MV-4-11 (cell line): ENCODE results near the gene SHFL.

ENCODE experiments used
- DNase-seq: peaks from one replicate; lab custom pipeline; 2025; lab: John Stamatoyannopoulos, UW

SHFL gene

GRCh38 chr19:10087296-10088061 is 1.4 kb downstream of the SHFL start:
- no peak for DNase-seq

- no peak for DNase-seq
These were observed 2.9 kb downstream of the SHFL start for GRCh38 chr19:10088949-10089554.

GRCh38 chr19:10089801-10090375 is 3.8 kb downstream of the SHFL start:
- DNase-seq, result no peak

- no peak for DNase-seq
These were observed 5.2 kb downstream of the SHFL start for GRCh38 chr19:10091370-10091687.

GRCh38 chr19:10091895-10092641 is 6.0 kb downstream of the SHFL start:
- DNase-seq, result no peak

- DNase-seq, result no peak
These were observed 6.7 kb downstream of the SHFL start for GRCh38 chr19:10092648-10093294.

- no peak for DNase-seq
These were observed 7.4 kb downstream of the SHFL start for GRCh38 chr19:10093295-10094186.

- no peak for DNase-seq
These were observed 9.5 kb downstream of the SHFL start for GRCh38 chr19:10095622-10095947.

GRCh38 chr19:10095948-10096614 is 10.0 kb downstream of the SHFL start:
- peak; percentile 92 for DNase-seq

- DNase-seq, result no peak
These were observed 10.5 kb downstream of the SHFL start for GRCh38 chr19:10096615-10096963.

GRCh38 chr19:10100163-10100785 is 14.2 kb downstream of the SHFL start:
- no peak for DNase-seq

- DNase-seq, result peak; percentile 70
These were observed 16.7 kb downstream of the SHFL start for GRCh38 chr19:10102787-10103236.

- no peak for DNase-seq
These were observed 18.0 kb downstream of the SHFL start for GRCh38 chr19:10104130-10104513.

GRCh38 chr19:10104665-10105508 is 18.8 kb downstream of the SHFL start:
- no peak for DNase-seq

- peak; percentile 66 for DNase-seq
These were observed 19.5 kb downstream of the SHFL start for GRCh38 chr19:10105509-10106099.

GRCh38 chr19:10106100-10106936 is 20.2 kb downstream of the SHFL start, which contains the start of gene PPAN:
TSS of gene PPAN (plus strand) at chr19:10106362. CDS start at chr19:10106395, 33 bp downstream.
- DNase-seq, result peak; percentile 99

GRCh38 chr19:10107254-10107653 is 21.1 kb downstream of the SHFL start:
- no peak for DNase-seq

GRCh38 chr19:10107817-10108367 is 21.8 kb downstream of the SHFL start:
- no peak for DNase-seq
